ENCODE data around the gene INHA.

Gene INHA

DNA sequence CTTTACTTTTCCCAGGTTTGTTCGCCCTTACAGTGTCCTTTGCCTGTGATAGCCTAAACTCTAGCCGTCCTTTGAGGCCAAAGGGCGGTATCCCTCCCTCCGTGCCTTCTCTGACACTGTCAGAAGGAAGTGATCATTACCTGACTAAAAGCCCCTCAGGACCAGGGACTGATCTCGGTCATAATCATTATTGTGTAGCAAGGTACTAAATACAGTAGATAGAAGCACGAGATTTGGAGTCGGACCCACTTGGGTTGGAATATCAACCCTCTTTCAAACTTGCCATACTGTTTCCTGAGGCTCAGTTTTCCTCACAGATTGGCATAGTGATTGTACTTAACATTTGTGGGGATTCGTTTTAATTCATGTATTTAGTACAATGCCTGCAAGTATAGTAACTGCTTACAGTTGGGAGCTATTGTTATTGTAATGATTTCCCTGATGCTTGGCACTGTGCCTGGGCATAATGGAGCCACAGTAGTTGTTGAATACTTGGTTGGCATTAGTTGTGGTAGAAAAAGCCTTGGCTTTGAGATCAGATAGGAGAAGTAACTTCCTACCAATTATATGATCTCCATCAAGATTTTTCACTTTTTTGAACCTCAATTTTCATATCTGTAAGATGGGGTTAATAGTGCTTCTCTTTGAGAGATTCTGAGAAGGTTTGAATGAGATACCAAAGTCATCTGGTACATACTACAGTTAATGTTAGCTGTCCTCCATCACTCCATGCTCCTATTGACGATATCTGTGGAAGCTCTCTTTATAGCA lies 26.4 kb downstream of the INHA start:
- H3K79me2 ChIP-seq (ENCODE audit: insufficient read depth, low read length), result 0 out of 2 replicates have a peak, but pooled peaks cover 9% of the 10 kb centered on the region
- H3K27me3 ChIP-seq (ENCODE audit: low read length), result no peaks in the 10 kb centered on the region
- H3K9ac ChIP-seq (ENCODE audit: low read length), result peak overlapping the region; percentile 66
- no peaks in the 10 kb centered on the region for H3F3A ChIP-seq (ENCODE audit: insufficient read depth)
- no peaks in the 10 kb centered on the region for H4K20me1 ChIP-seq (ENCODE audit: low read depth, low read length)
- H2AFZ ChIP-seq (ENCODE audit: low read depth, low read length, severe bottlenecking), result no peak overlapping the region
- peak overlapping the region; percentile 70 for H3K4me3 ChIP-seq (ENCODE audit: insufficient read depth, low read length, poor library complexity, severe bottlenecking)
- no peak overlapping the region for H3K27ac ChIP-seq (ENCODE audit: low read depth, low read length)
- no peaks in the 10 kb centered on the region for H3K36me3 ChIP-seq (ENCODE audit: low read length)
- no peaks in the 10 kb centered on the region for H3K9me2 ChIP-seq (replicated peaks; ENCODE audit: insufficient read depth, low read length)
- H3K9me3 ChIP-seq (ENCODE audit: insufficient read depth, low read length), result no peaks in the 10 kb centered on the region
- TF ChIP-seq EZH2phosphoT487 (conservative IDR thresholded peaks at IDR 0.05; ENCODE audit: low read length) (no peak), CTCF (IDR thresholded peaks at IDR 0.05; ENCODE audit: insufficient read depth, low read length, poor library complexity, severe bottlenecking) (no peak)
- peak overlapping the region; percentile 76 for H3K4me2 ChIP-seq (ENCODE audit: low read depth, low read length, poor library complexity, severe bottlenecking)

DNA sequence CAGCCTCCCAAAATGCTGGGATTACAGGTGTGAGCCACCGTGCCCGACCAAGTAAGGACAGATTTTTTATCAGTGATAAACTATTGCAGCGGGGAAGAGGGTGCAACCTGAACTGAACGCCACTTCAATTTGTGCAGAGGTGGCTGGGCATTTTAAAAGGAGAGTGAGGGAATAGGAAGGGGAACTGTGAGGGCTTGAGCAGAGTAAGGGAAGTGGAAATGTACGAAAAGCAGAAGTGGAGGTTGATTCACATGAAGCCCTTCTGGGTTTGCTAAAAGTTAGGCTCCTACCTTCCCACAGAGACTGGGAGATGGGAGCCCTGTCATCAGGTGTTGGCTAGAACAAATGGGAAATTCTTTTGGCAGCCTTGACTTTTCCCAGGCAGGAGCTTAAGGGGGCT lies 31.7 kb downstream of the INHA start:
- Histone ChIP-seq H4K20me1 (ENCODE audit: low read depth, low read length) (no peaks in the 10 kb centered on the region), H3K4me2 (ENCODE audit: low read depth, low read length, poor library complexity, severe bottlenecking) (no peak overlapping the region), H3K79me2 (ENCODE audit: insufficient read depth, low read length) (0 out of 2 replicates have a peak, but pooled peaks cover 1% of the 10 kb centered on the region), H3K27me3 (ENCODE audit: low read length) (no peaks in the 10 kb centered on the region), H3K27ac (ENCODE audit: low read depth, low read length) (no peak overlapping the region), H3K9me3 (ENCODE audit: insufficient read depth, low read length) (no peaks in the 10 kb centered on the region), H3F3A (ENCODE audit: insufficient read depth) (no peaks in the 10 kb centered on the region), H3K9ac (ENCODE audit: low read length) (no peak overlapping the region), H2AFZ (ENCODE audit: low read depth, low read length, severe bottlenecking) (no peak overlapping the region), H3K9me2 (replicated peaks; ENCODE audit: insufficient read depth, low read length) (no peaks in the 10 kb centered on the region), H3K36me3 (ENCODE audit: low read length) (no peaks in the 10 kb centered on the region), H3K4me3 (ENCODE audit: insufficient read depth, low read length, poor library complexity, severe bottlenecking) (no peak overlapping the region)
- TF ChIP-seq EZH2phosphoT487 (conservative IDR thresholded peaks at IDR 0.05; ENCODE audit: low read length) (no peak), CTCF (IDR thresholded peaks at IDR 0.05; ENCODE audit: insufficient read depth, low read length, poor library complexity, severe bottlenecking) (no peak)

- no peak overlapping the region for H3K4me3 ChIP-seq (ENCODE audit: insufficient read depth, low read length, poor library complexity, severe bottlenecking)
- no peaks in the 10 kb centered on the region for H3K27me3 ChIP-seq (ENCODE audit: low read length)
- H4K20me1 ChIP-seq (ENCODE audit: low read depth, low read length), result no peaks in the 10 kb centered on the region
- H3K9me2 ChIP-seq (replicated peaks; ENCODE audit: insufficient read depth, low read length), result no peaks in the 10 kb centered on the region
- H3K9ac ChIP-seq (ENCODE audit: low read length), result no peak overlapping the region
- H3K4me2 ChIP-seq (ENCODE audit: low read depth, low read length, poor library complexity, severe bottlenecking), result no peak overlapping the region
- no peaks in the 10 kb centered on the region for H3F3A ChIP-seq (ENCODE audit: insufficient read depth)
- H3K36me3 ChIP-seq (ENCODE audit: low read length), result no peaks in the 10 kb centered on the region
- no peaks in the 10 kb centered on the region for H3K79me2 ChIP-seq (ENCODE audit: insufficient read depth, low read length)
- H3K9me3 ChIP-seq (ENCODE audit: insufficient read depth, low read length), result no peaks in the 10 kb centered on the region
- no peak overlapping the region for H2AFZ ChIP-seq (ENCODE audit: low read depth, low read length, severe bottlenecking)
- TF ChIP-seq EZH2phosphoT487 (conservative IDR thresholded peaks at IDR 0.05; ENCODE audit: low read length), result no peak
- TF ChIP-seq CTCF (IDR thresholded peaks at IDR 0.05; ENCODE audit: insufficient read depth, low read length, poor library complexity, severe bottlenecking), result no peak
- no peak overlapping the region for H3K27ac ChIP-seq (ENCODE audit: low read depth, low read length)
Measured at GRCh38 chr2:219605607-219605954, 33.5 kb downstream of the INHA start.
